HEK293T (cell line): ENCODE measurements around the gene FTCDNL1.
A peak's percentile ranks its signal among the peaks of the same experiment; 100 is the strongest.

Source experiments
- CTCF ChIA-PET: fragments of 350-600 bp; formaldehyde crosslinking; extraction: SDS; loops from one replicate; lab custom pipeline; 2021; ENCODE audit warnings: antibody characterized with exemption, inconsistent platforms; lab: Yijun Ruan, JAX
- POLR2A ChIA-PET: fragments of 350-600 bp; formaldehyde crosslinking; extraction: SDS; loops from one replicate; lab custom pipeline; 2020; ENCODE audit warnings: antibody characterized with exemption, inconsistent platforms; lab: Yijun Ruan, JAX
- DNase-seq: peaks from one replicate; pipeline ENCODE4 v3.0.0; 2012; ENCODE audit warnings: mixed read lengths; ENCODE audit errors: extremely low spot score
- ARNT ChIP-seq: fragments of 450-650 bp; IDR thresholded peaks from 2 replicates; pipeline ENCODE4 v1.6.1; 2017; ENCODE audit warnings: mild to moderate bottlenecking
- BHLHE40 ChIP-seq: fragments of 450-650 bp; IDR thresholded peaks from 2 replicates; pipeline ENCODE4 v1.6.1; 2016; ENCODE audit warnings: mild to moderate bottlenecking, moderate library complexity, borderline replicate concordance
- CTBP1 ChIP-seq: fragments of 450-650 bp; IDR thresholded peaks from 2 replicates; pipeline ENCODE4 v1.6.1; 2016; ENCODE audit warnings: borderline replicate concordance
- ELF4 ChIP-seq: fragments of 450-650 bp; IDR thresholded peaks from 2 replicates; pipeline ENCODE4 v1.6.1; 2017; ENCODE audit warnings: antibody characterized with exemption
- FOXA1 ChIP-seq: fragments of 450-650 bp; IDR thresholded peaks from 2 replicates; pipeline ENCODE4 v1.6.1; 2016; ENCODE audit warnings: mild to moderate bottlenecking
- FOXK2 ChIP-seq: fragments of 450-650 bp; IDR thresholded peaks from 2 replicates; pipeline ENCODE4 v1.6.1; 2016; ENCODE audit warnings: mild to moderate bottlenecking
- FOXM1 ChIP-seq: fragments of 450-650 bp; IDR thresholded peaks from 2 replicates; pipeline ENCODE4 v1.6.1; 2017; ENCODE audit warnings: mild to moderate bottlenecking, borderline replicate concordance
- HDGF ChIP-seq: fragments of 450-650 bp; IDR thresholded peaks from 2 replicates; pipeline ENCODE4 v1.6.1; 2017; ENCODE audit warnings: antibody characterized with exemption, borderline replicate concordance
- L3MBTL2 ChIP-seq: fragments of 450-650 bp; conservative IDR thresholded peaks from 2 replicates; pipeline ENCODE4 v1.6.1; 2016; ENCODE audit warnings: mild to moderate bottlenecking
- LEF1 ChIP-seq: fragments of 450-650 bp; IDR thresholded peaks from 2 replicates; pipeline ENCODE4 v1.6.1; 2017; ENCODE audit warnings: mild to moderate bottlenecking, borderline replicate concordance
- NFRKB ChIP-seq: fragments of 450-650 bp; IDR thresholded peaks from 2 replicates; pipeline ENCODE4 v1.6.1; 2016; ENCODE audit warnings: mild to moderate bottlenecking, moderate library complexity
- SP1 ChIP-seq: fragments of 450-650 bp; IDR thresholded peaks from 2 replicates; pipeline ENCODE4 v1.6.1; 2017
- TARDBP ChIP-seq: fragments of 450-650 bp; IDR thresholded peaks from 2 replicates; pipeline ENCODE4 v1.6.1; 2016
- ZNF384 ChIP-seq: fragments of 450-650 bp; IDR thresholded peaks from 2 replicates; pipeline ENCODE4 v1.6.1; 2016
- TF ChIP-seq, protein P1 (sequence below): fragments of 450-650 bp; IDR thresholded peaks from 2 replicates; pipeline ENCODE4 v1.6.1; 2016

Gene FTCDNL1

DNA sequence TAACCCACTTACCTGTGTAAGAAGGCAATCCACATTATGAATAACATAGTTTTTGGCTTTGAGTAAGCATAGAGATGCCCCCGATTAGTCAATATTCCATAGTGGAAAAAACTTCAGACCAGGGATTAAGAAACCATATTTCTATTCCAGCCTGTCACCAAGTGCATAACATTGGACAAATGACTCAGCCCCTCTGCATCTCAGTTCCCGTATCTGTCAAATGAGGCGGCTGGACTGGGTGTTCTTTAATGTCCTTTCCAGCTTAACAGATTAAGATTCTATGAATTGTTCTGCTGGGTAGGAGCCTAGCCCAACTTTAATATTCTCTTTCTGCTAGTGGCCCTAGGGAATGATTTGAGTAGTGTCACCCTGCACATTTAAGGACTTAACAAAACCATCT, 11.8 kb upstream of the FTCDNL1 start:
- POLR2A ChIA-PET = no interaction called here
- TF ChIP-seq, protein P1, sequence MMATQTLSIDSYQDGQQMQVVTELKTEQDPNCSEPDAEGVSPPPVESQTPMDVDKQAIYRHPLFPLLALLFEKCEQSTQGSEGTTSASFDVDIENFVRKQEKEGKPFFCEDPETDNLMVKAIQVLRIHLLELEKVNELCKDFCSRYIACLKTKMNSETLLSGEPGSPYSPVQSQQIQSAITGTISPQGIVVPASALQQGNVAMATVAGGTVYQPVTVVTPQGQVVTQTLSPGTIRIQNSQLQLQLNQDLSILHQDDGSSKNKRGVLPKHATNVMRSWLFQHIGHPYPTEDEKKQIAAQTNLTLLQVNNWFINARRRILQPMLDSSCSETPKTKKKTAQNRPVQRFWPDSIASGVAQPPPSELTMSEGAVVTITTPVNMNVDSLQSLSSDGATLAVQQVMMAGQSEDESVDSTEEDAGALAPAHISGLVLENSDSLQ = no peak
- TF ChIP-seq TARDBP = no peak
- no peak for TF ChIP-seq ARNT
- TF ChIP-seq ZNF384 = no peak
- TF ChIP-seq CTBP1 = no peak
- TF ChIP-seq FOXM1 = no peak
- no peak for TF ChIP-seq ELF4
- no peak for TF ChIP-seq SP1
- TF ChIP-seq L3MBTL2 = no peak
- no peak for TF ChIP-seq LEF1
- no peak for DNase-seq
- CTCF ChIA-PET = no interaction called here

DNA sequence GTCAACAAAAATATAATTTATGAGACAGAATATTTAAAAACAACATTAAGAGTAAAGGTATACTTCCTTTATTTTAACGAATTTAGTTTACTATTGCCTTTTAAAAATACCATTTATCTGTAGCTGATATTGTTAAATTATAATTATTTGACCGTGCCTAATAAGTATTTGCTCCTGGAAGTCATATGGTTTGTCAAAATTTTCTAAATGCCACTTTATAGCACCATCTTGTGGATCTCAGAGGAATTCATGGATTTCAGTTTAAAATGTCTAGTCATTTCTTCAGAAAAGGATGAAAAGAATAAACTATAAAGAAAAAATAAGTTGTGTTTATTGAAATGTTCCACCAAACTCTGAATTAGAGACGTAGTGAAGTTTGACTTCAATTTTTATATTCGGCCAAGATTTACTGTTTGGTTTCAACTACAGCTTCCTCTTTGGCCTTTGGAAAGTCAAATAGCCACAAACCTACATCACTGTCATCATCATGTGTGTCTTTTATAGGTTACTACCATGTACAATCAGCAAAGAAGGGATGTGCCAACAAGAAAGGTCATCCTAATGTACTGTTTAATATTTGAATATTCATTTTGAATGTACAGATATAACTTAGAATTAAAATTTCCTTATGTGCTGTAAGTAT, 10.3 kb upstream of the FTCDNL1 start:
- CTCF ChIA-PET = no interaction called here
- TF ChIP-seq ELF4 = no peak
- TF ChIP-seq ZNF384 = no peak
- no peak for TF ChIP-seq CTBP1
- TF ChIP-seq ARNT = no peak
- POLR2A ChIA-PET = no interaction called here
- DNase-seq = no peak

DNA sequence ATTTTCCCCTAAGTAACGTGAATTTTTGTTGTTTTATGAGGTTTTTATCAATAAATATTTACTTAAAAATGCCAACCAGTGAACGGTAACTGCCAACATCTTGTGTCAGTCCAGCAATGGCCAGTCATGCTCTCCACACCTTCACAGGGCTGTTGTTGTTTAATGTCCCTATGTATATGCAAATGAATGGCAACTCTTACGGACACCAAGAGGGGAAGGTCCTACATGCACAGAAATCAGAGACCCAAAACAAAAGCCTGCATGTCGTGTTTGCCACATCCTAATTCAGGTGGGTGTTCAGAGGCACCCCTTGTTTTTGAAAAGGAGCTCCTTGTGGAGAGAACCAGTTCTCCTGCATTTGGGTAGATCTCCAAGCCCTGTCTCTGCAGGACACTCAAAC, 4.8 kb upstream of the FTCDNL1 start:
- ChIA-PET POLR2A (no interaction called here), CTCF (no interaction called here)
- DNase-seq = no peak
- no peak for TF ChIP-seq FOXA1
- no peak for TF ChIP-seq HDGF
- TF ChIP-seq BHLHE40 = no peak

DNA sequence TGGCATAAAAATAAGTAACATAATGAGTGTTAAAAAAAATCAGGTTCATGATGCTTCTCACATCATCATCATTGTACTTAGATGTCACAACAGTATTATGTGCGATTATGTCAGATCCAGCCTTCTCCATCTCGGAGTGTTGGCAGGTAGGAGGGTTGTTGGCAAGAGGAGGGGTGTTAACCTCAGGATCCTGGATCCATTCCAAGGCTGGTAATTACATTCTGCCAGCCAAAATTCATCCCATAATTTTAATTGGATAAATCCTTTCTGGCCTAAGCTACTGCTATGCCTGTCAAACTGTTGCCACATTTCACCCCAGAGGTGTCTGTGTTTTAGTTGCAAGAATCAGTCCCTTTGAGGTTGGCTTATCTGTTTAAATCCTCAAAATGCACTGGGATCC, 891 bp upstream of the FTCDNL1 start:
- ChIA-PET CTCF (interaction anchor here (0.6 to 1.0 kb wide), 2 partner anchors 101 to 112 kb away, joined by 3 read pairs; no protein-coding TSS in a partner anchor), POLR2A (interaction anchor here (0.9 kb wide), 1 partner anchor 32 kb away, joined by 3 read pairs; no protein-coding TSS in a partner anchor)
- no peak for TF ChIP-seq ZNF384
- TF ChIP-seq FOXM1 = no peak
- no peak for TF ChIP-seq FOXK2
- TF ChIP-seq TARDBP = no peak
- no peak for TF ChIP-seq BHLHE40
- TF ChIP-seq, protein P1 = no peak
- DNase-seq = no peak

DNA sequence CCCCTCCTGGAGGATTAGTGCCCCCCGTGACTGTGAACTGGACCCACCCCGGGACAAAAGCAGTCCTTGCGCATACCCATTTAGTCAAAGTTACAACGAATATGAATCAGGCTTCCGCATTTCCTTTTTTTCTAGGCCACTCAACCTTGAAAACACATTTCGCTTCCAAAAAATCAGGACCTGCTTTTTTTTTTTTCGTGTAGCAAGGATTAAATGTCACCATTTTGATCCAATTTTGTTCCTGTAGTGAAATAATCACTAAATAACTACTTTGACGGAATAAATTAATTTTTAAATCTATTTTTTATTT, 464 bp upstream of the FTCDNL1 start:
- CTCF ChIA-PET = no interaction called here
- POLR2A ChIA-PET = interaction anchor here (1.7 kb wide), 1 partner anchor 59 kb away, joined by 7 read pairs; the partner anchor contains the start of gene C2orf69

DNA sequence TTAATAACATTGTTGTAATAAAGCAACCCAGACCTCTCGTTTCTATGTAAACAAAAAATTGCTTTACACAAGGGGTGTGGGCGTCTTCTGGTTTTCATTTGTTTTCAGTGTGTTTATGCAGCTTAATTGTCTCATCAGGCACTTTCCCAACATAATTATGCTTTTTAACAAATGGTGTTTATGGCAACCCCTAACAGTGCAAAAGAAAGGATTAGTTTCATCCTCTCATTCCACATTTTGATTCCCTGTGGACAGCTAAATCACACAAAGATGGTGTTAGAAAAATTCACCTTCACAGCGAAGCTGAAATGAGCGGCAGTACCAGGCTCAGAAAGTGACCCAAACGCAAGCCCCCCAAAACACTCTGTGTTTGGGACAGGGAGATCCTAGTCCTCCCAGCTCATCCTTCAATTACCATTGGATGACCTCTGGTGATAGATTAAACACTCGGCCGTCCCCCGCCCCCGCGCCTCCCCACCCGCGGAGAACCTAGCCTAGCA, 724 bp downstream of the FTCDNL1 start:
- ChIA-PET CTCF (no interaction called here), POLR2A (interaction anchor here (1.7 kb wide), 1 partner anchor 60 kb away, joined by 7 read pairs; the partner anchor contains the start of gene C2orf69)
- DNase-seq = no peak
- TF ChIP-seq L3MBTL2 (peak; percentile 4; the same call in 1 of the 2 replicates), TARDBP (no peak)

More for the DNA sequence above, 464 bp upstream of the FTCDNL1 start:
- DNase-seq = no peak
- TF ChIP-seq NFRKB (no peak), L3MBTL2 (0 out of 2 replicates have a peak, but pooled peaks have one; percentile 3)

DNA sequence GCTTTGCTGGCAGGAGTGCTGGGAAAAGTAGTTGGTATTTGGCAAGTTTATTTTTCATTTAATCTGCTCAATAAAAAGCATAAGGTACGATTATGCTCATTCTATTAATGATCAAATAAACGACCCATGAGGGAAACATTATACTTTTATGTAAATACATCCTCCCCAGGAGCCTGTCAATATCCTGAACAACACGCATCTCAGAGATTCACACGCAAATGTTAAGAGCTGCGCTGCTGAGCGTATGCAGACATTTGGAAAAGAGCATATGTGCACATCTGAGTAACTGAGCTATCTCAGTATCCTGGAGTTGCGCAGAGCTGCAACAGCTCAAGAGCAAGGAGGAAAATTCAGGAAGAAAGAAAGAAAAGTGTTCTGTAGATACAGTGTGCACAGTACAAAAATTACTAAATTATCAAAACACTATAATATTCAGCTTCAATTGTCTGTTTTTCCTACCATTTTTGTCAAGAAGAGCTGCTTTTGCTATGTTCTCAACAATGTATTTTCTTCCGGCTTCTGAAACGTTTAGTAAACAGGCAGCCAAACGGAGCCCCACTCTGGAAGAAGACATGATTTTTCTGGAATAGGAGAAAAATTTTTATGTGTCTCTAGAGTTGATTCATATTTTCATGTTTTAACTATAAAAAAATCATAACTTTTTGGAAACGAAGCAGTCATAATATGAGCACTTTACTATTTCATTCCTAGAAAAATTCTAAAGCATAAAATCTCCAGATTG, 2.4 kb downstream of the FTCDNL1 start:
- 0 out of 2 replicates have a peak, but pooled peaks have one; percentile 42 for TF ChIP-seq ARNT
- TF ChIP-seq LEF1 = no peak
- TF ChIP-seq, protein P1 = peak; percentile 55
- no peak for TF ChIP-seq HDGF
- no peak for TF ChIP-seq FOXK2
- ChIA-PET POLR2A (no interaction called here), CTCF (no interaction called here)
- DNase-seq = no peak
